HepG2 (cell line): ENCODE data around the gene PPP2R2B. TPM values are rescaled to one million over a fixed set of nuclear protein-coding genes. Genes with fewer than 3 reads are reported as not detected.

Experiments used
- ATAC-seq: fragments of 200-7000 bp; cut with Tn5 transposase; 3 replicates; pipeline ENCODE4 v1.9.1; 2020; ENCODE audit warnings: mild to moderate bottlenecking, moderate library complexity
- BruUV-seq: library from RNA; stranded (reverse); fragments of 400-500 nt; replicated peaks from 2 replicates; lab custom pipeline; 2021; lab: Mats Ljungman, UMichigan
- CTCF ChIA-PET: fragments of 300-600 bp; formaldehyde crosslinking; extraction: SDS; loops from one replicate; lab custom pipeline; 2021; ENCODE audit warnings: low total read pairs, inconsistent platforms, low intra/inter-chr PET ratio; lab: Yijun Ruan, JAX
- POLR2A ChIA-PET: fragments of 350-600 bp; sonication (Branson Sonifier 250); formaldehyde crosslinking; loops from one replicate; lab custom pipeline; 2020; ENCODE audit warnings: antibody characterized with exemption, inconsistent platforms; lab: Yijun Ruan, JAX
- DNase-seq: peaks from one replicate; pipeline ENCODE4 v3.0.0-alpha.2; 2015; ENCODE audit warnings: low spot score
- FAIRE-seq: peaks from 3 replicates; lab custom pipeline; 2011; peaks lifted over from hg19 to GRCh38; lab: Jason Lieb, UNC
- H2AFZ ChIP-seq: one replicate; pipeline ENCODE4 v1.6.1; 2011; ENCODE audit warnings: low read length, inconsistent platforms
- H3K27ac ChIP-seq: fragments of 300-600 bp; 3 replicates; pipeline ENCODE4 v1.8.0; 2011; ENCODE audit warnings: mixed run types, mild to moderate bottlenecking, mixed read lengths, low read length, inconsistent platforms; ENCODE audit not compliant: insufficient read depth; ENCODE audit errors: extremely low read length
- H3K27me3 ChIP-seq, 2 experiments: fragments of 200-600 bp in 1 of 2; 2 replicates in 1 of 2; 3 replicates in 1 of 2; pipeline versions ENCODE4 v1.6.0 to v1.8.0; 2011; ENCODE audit warnings: low read length in 2 of 2, mild to moderate bottlenecking in 2 of 2, moderate library complexity in 2 of 2, inconsistent platforms in 1 of 2; ENCODE audit not compliant: insufficient read depth in 2 of 2, control insufficient read depth in 1 of 2
- H3K36me3 ChIP-seq, 2 experiments: fragments of 200-600 bp in 1 of 2; replicated peaks in 1 of 2; 2 replicates in 1 of 2; 3 replicates in 1 of 2; pipeline versions ENCODE4 v1.5.1 to v1.8.0; 2011; ENCODE audit warnings: low read length in 2 of 2, inconsistent platforms in 1 of 2; ENCODE audit not compliant: insufficient read depth in 2 of 2, control insufficient read depth in 1 of 2
- H3K4me1 ChIP-seq: 2 replicates; pipeline ENCODE4 v1.5.1; 2012; ENCODE audit warnings: low read length, inconsistent platforms; ENCODE audit not compliant: insufficient read depth
- H3K4me2 ChIP-seq: 2 replicates; pipeline ENCODE4 v1.6.0; 2011; ENCODE audit warnings: low read depth, low read length, inconsistent platforms
- H3K4me3 ChIP-seq, 3 experiments: fragments of 200-600 bp in 1 of 3; sonication (generic), shearing (Covaris generic) in 1 of 3; replicated peaks in 1 of 3; 2 replicates each; pipeline ENCODE4 v1.5.1; 2011 to 2016; ENCODE audit warnings: low read length in 3 of 3, inconsistent platforms in 2 of 3, low read depth in 2 of 3, mild to moderate bottlenecking in 2 of 3, control low read depth in 1 of 3, mixed read lengths in 1 of 3; ENCODE audit not compliant: insufficient read depth in 1 of 3
- H3K79me2 ChIP-seq: one replicate; pipeline ENCODE4 v1.6.1; 2011; ENCODE audit warnings: low read length, inconsistent platforms; ENCODE audit not compliant: insufficient read depth
- H3K9ac ChIP-seq: 2 replicates; pipeline ENCODE4 v1.6.0; 2011; ENCODE audit warnings: mild to moderate bottlenecking, low read depth, low read length, inconsistent platforms; ENCODE audit not compliant: insufficient read depth
- H3K9me3 ChIP-seq: 2 replicates; pipeline ENCODE4 v1.5.1; 2012; ENCODE audit warnings: mild to moderate bottlenecking, low read length
- H4K20me1 ChIP-seq: 2 replicates; pipeline ENCODE4 v1.6.0; 2011; ENCODE audit warnings: inconsistent platforms, mild to moderate bottlenecking, low read length, moderate library complexity; ENCODE audit not compliant: insufficient read depth
- AKNA ChIP-seq: sonication (generic); formaldehyde crosslinking; IDR thresholded peaks from 2 replicates; pipeline ENCODE4 v1.4.0; 2020; ENCODE audit warnings: missing genetic modification reagents, borderline replicate concordance
- ARID4A ChIP-seq: sonication (generic); formaldehyde crosslinking; IDR thresholded peaks from 2 replicates; pipeline ENCODE4 v1.5.0; 2020; ENCODE audit warnings: mild to moderate bottlenecking, missing genetic modification reagents, borderline replicate concordance
- GPBP1L1 ChIP-seq: sonication (generic); formaldehyde crosslinking; IDR thresholded peaks from 2 replicates; pipeline ENCODE4 v1.5.0; 2020; ENCODE audit warnings: mild to moderate bottlenecking, missing genetic modification reagents
- SAP130 ChIP-seq: IDR thresholded peaks from 2 replicates; pipeline ENCODE4 v1.6.1; 2016; ENCODE audit warnings: low read depth
- TIGD3 ChIP-seq: sonication (generic); formaldehyde crosslinking; IDR thresholded peaks from 2 replicates; pipeline ENCODE4 v1.5.1; 2020; ENCODE audit warnings: mild to moderate bottlenecking, missing genetic modification reagents, borderline replicate concordance
- ZNF101 ChIP-seq: sonication (generic); formaldehyde crosslinking; IDR thresholded peaks from 2 replicates; pipeline ENCODE4 v1.4.0; 2020; ENCODE audit warnings: mild to moderate bottlenecking, low read depth, missing genetic modification reagents, borderline replicate concordance
- ZNF446 ChIP-seq: sonication (generic); formaldehyde crosslinking; IDR thresholded peaks from 2 replicates; pipeline ENCODE4 v1.5.0; 2020; ENCODE audit warnings: mild to moderate bottlenecking, missing genetic modification reagents
- ZNF451 ChIP-seq: sonication (generic); formaldehyde crosslinking; IDR thresholded peaks from 2 replicates; pipeline ENCODE4 v1.5.0; 2020; ENCODE audit warnings: mild to moderate bottlenecking, missing genetic modification reagents
- ZNF614 ChIP-seq: IDR thresholded peaks from 2 replicates; pipeline ENCODE4 v1.6.1; 2018; ENCODE audit warnings: missing biosample characterization, missing genetic modification reagents, inconsistent platforms, borderline replicate concordance
- ZNF703 ChIP-seq: sonication (generic); formaldehyde crosslinking; IDR thresholded peaks from 2 replicates; pipeline ENCODE4 v1.5.1; 2020; ENCODE audit warnings: missing genetic modification reagents, mild to moderate bottlenecking, moderate library complexity, borderline replicate concordance
- ZNF773 ChIP-seq: sonication (generic); formaldehyde crosslinking; IDR thresholded peaks from 2 replicates; pipeline ENCODE4 v1.4.0; 2020; ENCODE audit warnings: missing genetic modification reagents, borderline replicate concordance
- WGBS: methylation state at CpG from one replicate; pipeline ENCODE4 v1.1.6; 2017; ENCODE audit warnings: low lambda C conversion rate; 5-methylcytosine and 5-hydroxymethylcytosine counted together
- in situ Hi-C: cut with HindIII; loops from 2 replicates; pipeline ENCODE4 v1.10.0; 2017; ENCODE audit warnings: low pct_unique_long_range_greater_than_20kb; ENCODE audit not compliant: extremely low pct_ligation_motif_present
- intact Hi-C: fragments of 100-400 bp; cut with micrococcal nuclease; formaldehyde crosslinking; loops from one replicate; pipeline ENCODE4 v1.10.0; 2022; ENCODE audit not compliant: unreplicated experiment
- polyA plus RNA-seq, 8 experiments: library from polyadenylated mRNA; depleted of rRNA in 3 of 8; stranded (reverse) in 7 of 8; unstranded in 1 of 8; fragments of >200 nt; fragmentation: Illumina TruSeq in 4 of 8; extraction: Trizol in 4 of 8; gene quantifications; 2 replicates each; pipeline versions ENCODE4 v1.2.1 to v1.2.3, GENCODE V29; 2011 to 2016; ENCODE audit warnings: low read depth in 4 of 8, missing spikeins in 1 of 8, mixed read lengths in 1 of 8; ENCODE audit not compliant: insufficient read depth in 1 of 8
- total RNA-seq, 5 experiments: library from RNA; depleted of rRNA; stranded (reverse); fragments of >200 nt; fragmentation: Illumina TruSeq; extraction: Trizol; gene quantifications; 2 replicates each; pipeline ENCODE4 v1.2.3, GENCODE V29; 2016; ENCODE audit warnings: low read depth in 1 of 5

The PPP2R2B gene
- total and polyA plus RNA-seq, 2 of the 13 experiments (the other 11 are each of a cell fraction or from before 2014, with no cell fraction given), result not detected

GRCh38 chr5:146667633-146668272, 210.8 kb downstream of the PPP2R2B start:
- no peak for ATAC-seq
- Histone ChIP-seq H3K4me1 (no peaks in the 10 kb centered on the region), H3K27ac (no peak overlapping the region), H3K9ac (no peak overlapping the region), H3K27me3 (no peaks in the 10 kb centered on the region), H3K4me2 (no peak overlapping the region), H3K9me3 (no peaks in the 10 kb centered on the region), H2AFZ (no peak overlapping the region), H3K4me3 (no peak overlapping the region), H3K79me2 (no peaks in the 10 kb centered on the region), H4K20me1 (no peaks in the 10 kb centered on the region), H3K36me3 (no peaks in the 10 kb centered on the region)
- under 1% methylated on average over 4 of the region's 4 CpGs for WGBS
- BruUV-seq, result no TSS peak
- CTCF ChIA-PET, result no interaction called here
- DNase-seq, result no peak
- intact Hi-C loops, result no loop called here
- in situ Hi-C loops, result loop anchor here (25.0 kb wide), 1 partner anchor 520 kb away; no protein-coding TSS in a partner anchor
- no peak for FAIRE-seq
- POLR2A ChIA-PET, result no interaction called here
- TF ChIP-seq GPBP1L1 (CRISPR knock-in tag) (no peak), ZNF451 (CRISPR knock-in tag) (no peak), ZNF101 (no peak), ZNF703 (no peak), TIGD3 (CRISPR knock-in tag) (no peak), ZNF614 (no peak), ZNF446 (CRISPR knock-in tag) (no peak), ZNF773 (CRISPR knock-in tag) (no peak), ARID4A (CRISPR knock-in tag) (no peak), AKNA (CRISPR knock-in tag) (no peak), SAP130 (CRISPR knock-in tag) (no peak)
